Mesendoderm (in vitro differentiated cells): Measurements from ENCODE around the gene ATXN2.

Experiments used
- DNase-seq: peaks from one replicate; pipeline ENCODE4 v3.0.0; 2013
- H2AK5ac ChIP-seq: 2 replicates; pipeline ENCODE4 v1.6.1; 2013; ENCODE audit warnings: low read length, inconsistent platforms
- H2BK120ac ChIP-seq: 2 replicates; pipeline ENCODE4 v1.6.1; 2013; ENCODE audit warnings: low read depth, mild to moderate bottlenecking, low read length, moderate library complexity, mixed read lengths
- H2BK15ac ChIP-seq: replicated peaks from 2 replicates; pipeline ENCODE4 v1.6.1; 2013; ENCODE audit warnings: low read depth, mild to moderate bottlenecking, moderate library complexity
- H2BK5ac ChIP-seq: 2 replicates; pipeline ENCODE4 v1.6.1; 2013; ENCODE audit warnings: low read length, inconsistent platforms
- H3K18ac ChIP-seq: 2 replicates; pipeline ENCODE4 v1.6.1; 2013; ENCODE audit warnings: mild to moderate bottlenecking, low read length, mixed read lengths
- H3K23ac ChIP-seq: one replicate; pipeline ENCODE4 v1.6.1; 2013; ENCODE audit warnings: low read length
- H3K27ac ChIP-seq: 2 replicates; pipeline ENCODE4 v1.5.1; 2013; ENCODE audit warnings: low read depth, mild to moderate bottlenecking, inconsistent platforms, low read length, moderate library complexity
- H3K27me3 ChIP-seq: 2 replicates; pipeline ENCODE4 v1.6.1; 2013; ENCODE audit warnings: low read length, control low read depth, mild to moderate bottlenecking, inconsistent platforms; ENCODE audit not compliant: insufficient read depth, poor library complexity
- H3K36me3 ChIP-seq: 2 replicates; pipeline ENCODE4 v1.6.1; 2013; ENCODE audit warnings: low read length, inconsistent platforms; ENCODE audit not compliant: control insufficient read depth, insufficient read depth
- H3K4ac ChIP-seq: one replicate; pipeline ENCODE4 v1.6.1; 2013; ENCODE audit warnings: low read depth, mild to moderate bottlenecking, low read length, moderate library complexity
- H3K4me1 ChIP-seq: 2 replicates; pipeline ENCODE4 v1.6.1; 2013; ENCODE audit warnings: low read depth, low read length, inconsistent platforms; ENCODE audit not compliant: control insufficient read depth
- H3K4me2 ChIP-seq: 2 replicates; pipeline ENCODE4 v1.6.1; 2013; ENCODE audit warnings: low read length
- H3K4me3 ChIP-seq: 2 replicates; pipeline ENCODE4 v1.5.1; 2013; ENCODE audit warnings: mild to moderate bottlenecking, low read length
- H3K56ac ChIP-seq: one replicate; pipeline ENCODE4 v1.6.1; 2013; ENCODE audit warnings: low read length
- H3K79me1 ChIP-seq: 2 replicates; pipeline ENCODE4 v1.6.1; 2013; ENCODE audit warnings: low read length, inconsistent platforms
- H3K79me2 ChIP-seq: 2 replicates; pipeline ENCODE4 v1.6.1; 2013; ENCODE audit warnings: mild to moderate bottlenecking, low read length; ENCODE audit not compliant: control insufficient read depth, insufficient read depth
- H3K9ac ChIP-seq: 2 replicates; pipeline ENCODE4 v1.6.1; 2013; ENCODE audit warnings: low read length, inconsistent platforms
- H4K5ac ChIP-seq: one replicate; pipeline ENCODE4 v1.6.1; 2013; ENCODE audit warnings: low read length
- H4K8ac ChIP-seq: one replicate; pipeline ENCODE4 v1.6.1; 2013; ENCODE audit warnings: low read depth, mild to moderate bottlenecking, control low read depth, low read length, moderate library complexity
- WGBS: extraction: QIAGEN DNeasy Blood & Tissue Kit; methylation state at CpG from one replicate; pipeline ENCODE4 v1.1.7; 2013; ENCODE audit warnings: low lambda C conversion rate, missing lambda C conversion rate; ENCODE audit not compliant: insufficient coverage; ENCODE audit errors: extremely low coverage; 5-methylcytosine and 5-hydroxymethylcytosine counted together

ATXN2 gene

DNA sequence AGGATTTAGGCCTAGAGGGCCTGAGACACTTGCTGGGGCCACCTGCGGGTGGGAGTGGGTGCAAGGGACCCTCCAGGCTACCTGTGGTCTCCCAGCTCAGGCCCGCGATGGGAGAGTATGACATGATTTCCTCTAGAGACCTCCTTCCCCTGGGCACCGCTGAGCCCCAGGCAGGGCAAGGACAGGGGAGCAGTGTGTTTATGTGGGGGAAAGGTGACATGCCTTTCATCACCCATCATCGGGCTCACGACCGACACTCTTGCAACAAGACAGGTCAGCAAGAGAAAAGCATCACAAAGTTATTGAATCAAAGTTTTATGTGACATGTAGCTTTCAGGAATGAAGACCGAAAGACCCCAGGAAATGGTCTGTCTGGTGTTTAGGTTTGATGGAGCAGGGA is 173.5 kb downstream of the ATXN2 start:
- DNase-seq = no peak
- Histone ChIP-seq H2BK5ac (no peak overlapping the region), H3K4me2 (no peak overlapping the region), H2BK120ac (no peak overlapping the region), H3K23ac (no peak overlapping the region), H3K9ac (no peak overlapping the region), H4K5ac (no peak overlapping the region), H3K4me3 (no peak overlapping the region), H3K27me3 (no peaks in the 10 kb centered on the region), H3K18ac (no peak overlapping the region), H3K4me1 (no peaks in the 10 kb centered on the region), H3K27ac (no peak overlapping the region), H3K36me3 (no peaks in the 10 kb centered on the region), H4K8ac (no peak overlapping the region), H3K4ac (no peak overlapping the region), H3K79me2 (peaks cover 36% of the 10 kb centered on the region), H2BK15ac (no peak overlapping the region), H3K56ac (no peak overlapping the region), H2AK5ac (no peak overlapping the region), H3K79me1 (peaks cover 20% of the 10 kb centered on the region)
- WGBS = no CpG with 5 or more reads among the region's 8 CpGs

DNA sequence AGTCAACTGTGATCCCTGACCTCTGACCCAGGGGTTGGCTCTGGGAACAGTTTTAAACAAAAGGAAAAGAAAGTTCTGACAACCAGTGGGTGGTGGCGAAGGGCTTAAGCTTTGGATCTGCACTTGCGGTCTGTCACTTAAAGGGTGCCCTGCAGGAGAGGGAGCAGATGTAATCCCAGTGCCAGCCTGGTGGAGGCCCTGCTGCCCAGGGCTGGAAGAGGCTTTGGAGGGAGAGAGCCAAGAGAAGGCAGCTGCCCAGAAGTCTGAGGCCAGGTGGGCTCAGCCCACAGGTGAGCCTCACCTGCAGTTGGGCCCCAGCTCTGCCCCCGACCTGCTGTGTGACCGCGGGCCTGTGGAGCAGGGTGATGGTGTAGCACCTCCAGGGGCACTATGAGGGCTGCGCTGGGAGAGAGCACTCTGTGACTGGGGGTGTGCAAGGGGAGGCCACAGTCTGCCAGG is 174.3 kb downstream of the ATXN2 start:
- Histone ChIP-seq H3K79me1 (peaks cover 19% of the 10 kb centered on the region), H2BK5ac (no peak overlapping the region), H3K4ac (no peak overlapping the region), H3K23ac (no peak overlapping the region), H3K4me2 (no peak overlapping the region), H3K79me2 (peaks cover 32% of the 10 kb centered on the region), H4K5ac (no peak overlapping the region), H2AK5ac (no peak overlapping the region), H3K9ac (no peak overlapping the region), H3K4me1 (no peaks in the 10 kb centered on the region), H4K8ac (no peak overlapping the region), H3K56ac (no peak overlapping the region), H3K27ac (no peak overlapping the region), H3K18ac (no peak overlapping the region), H2BK15ac (no peak overlapping the region), H3K36me3 (peaks cover 2% of the 10 kb centered on the region), H2BK120ac (no peak overlapping the region), H3K4me3 (no peak overlapping the region), H3K27me3 (no peaks in the 10 kb centered on the region)
- DNase-seq = peak; percentile 58
- WGBS = no CpG with 5 or more reads among the region's 6 CpGs

DNA sequence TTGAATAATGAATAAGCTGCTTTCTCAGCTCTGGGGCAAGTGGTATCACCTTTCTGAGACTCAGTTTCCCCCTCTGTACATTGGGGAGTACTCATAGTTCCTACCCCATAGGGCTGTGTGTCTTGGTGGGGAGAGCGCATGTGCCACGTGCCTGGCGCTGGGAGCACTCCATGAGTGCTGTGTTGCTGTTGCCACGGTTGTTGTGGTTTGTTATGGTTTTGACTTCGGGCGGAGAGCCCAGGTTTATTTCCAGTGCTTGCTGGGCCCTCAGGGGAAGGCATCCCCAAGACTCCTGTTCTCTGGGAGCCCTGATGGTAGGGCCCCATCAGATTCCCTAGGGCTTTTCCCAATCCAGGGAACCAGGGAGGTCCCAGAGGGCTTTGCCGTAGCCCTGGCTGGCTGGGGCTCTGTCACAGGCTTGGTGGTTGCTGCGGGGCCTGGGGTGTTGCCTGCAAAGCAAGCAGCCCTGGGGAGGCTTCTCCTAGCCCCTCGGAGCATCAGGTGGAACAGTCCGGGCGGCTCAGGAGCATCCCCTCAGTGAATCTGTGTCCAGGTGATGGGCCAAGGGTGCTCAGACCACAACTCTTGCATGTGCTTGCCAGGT is 174.8 kb downstream of the ATXN2 start:
- no peak for DNase-seq
- peaks cover 34% of the 10 kb centered on the region for H3K79me2 ChIP-seq

DNA sequence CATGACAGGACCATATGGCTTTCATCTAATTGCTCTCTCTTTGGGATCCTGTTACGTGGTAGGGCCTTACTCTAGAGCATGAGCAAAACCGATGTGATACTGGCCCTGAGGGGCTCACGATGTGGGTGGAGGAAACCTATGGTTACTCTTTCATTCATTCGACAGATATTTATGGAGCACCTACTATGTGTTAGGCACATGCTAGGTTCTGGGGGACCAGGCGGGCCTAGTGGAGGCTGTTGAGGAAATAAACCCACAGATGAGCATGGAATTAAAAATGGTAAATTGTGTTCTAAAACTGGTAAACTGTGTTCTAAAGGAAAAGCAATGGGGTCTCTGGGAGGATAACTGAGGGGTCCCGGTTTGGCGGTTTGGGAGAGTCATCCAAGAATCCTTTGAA is 178.6 kb downstream of the ATXN2 start:
- peaks cover 7% of the 10 kb centered on the region for H3K36me3 ChIP-seq
- no peak overlapping the region for H3K23ac ChIP-seq
- no peak overlapping the region for H2BK120ac ChIP-seq
- H3K4me3 ChIP-seq = no peak overlapping the region
- H3K79me1 ChIP-seq = peaks cover 16% of the 10 kb centered on the region
- no peak overlapping the region for H2BK15ac ChIP-seq
- H4K5ac ChIP-seq = no peak overlapping the region
- H3K27me3 ChIP-seq = no peaks in the 10 kb centered on the region
- no peak overlapping the region for H2BK5ac ChIP-seq
- H2AK5ac ChIP-seq = no peak overlapping the region
- H3K79me2 ChIP-seq = peaks cover 26% of the 10 kb centered on the region
- no peak overlapping the region for H3K56ac ChIP-seq
- no peak overlapping the region for H3K18ac ChIP-seq
- WGBS = no CpG with 5 or more reads among the region's 7 CpGs
- no peak overlapping the region for H3K4me2 ChIP-seq
- H3K27ac ChIP-seq = no peak overlapping the region
- no peak overlapping the region for H3K4ac ChIP-seq
- no peaks in the 10 kb centered on the region for H3K4me1 ChIP-seq
- no peak for DNase-seq
- no peak overlapping the region for H3K9ac ChIP-seq
- H4K8ac ChIP-seq = no peak overlapping the region

More for the DNA sequence above, 174.8 kb downstream of the ATXN2 start:
- Histone ChIP-seq H3K56ac (no peak overlapping the region), H3K4me3 (no peak overlapping the region), H2AK5ac (no peak overlapping the region), H3K27ac (no peak overlapping the region), H4K8ac (no peak overlapping the region), H2BK5ac (no peak overlapping the region), H3K4ac (no peak overlapping the region), H3K23ac (no peak overlapping the region), H3K79me1 (peaks cover 22% of the 10 kb centered on the region), H3K18ac (no peak overlapping the region), H2BK15ac (no peak overlapping the region), H4K5ac (no peak overlapping the region), H3K9ac (no peak overlapping the region), H3K36me3 (peaks cover 6% of the 10 kb centered on the region), H3K4me2 (no peak overlapping the region), H2BK120ac (no peak overlapping the region), H3K4me1 (no peaks in the 10 kb centered on the region), H3K27me3 (no peaks in the 10 kb centered on the region)
- no CpG with 5 or more reads among the region's 11 CpGs for WGBS

DNA sequence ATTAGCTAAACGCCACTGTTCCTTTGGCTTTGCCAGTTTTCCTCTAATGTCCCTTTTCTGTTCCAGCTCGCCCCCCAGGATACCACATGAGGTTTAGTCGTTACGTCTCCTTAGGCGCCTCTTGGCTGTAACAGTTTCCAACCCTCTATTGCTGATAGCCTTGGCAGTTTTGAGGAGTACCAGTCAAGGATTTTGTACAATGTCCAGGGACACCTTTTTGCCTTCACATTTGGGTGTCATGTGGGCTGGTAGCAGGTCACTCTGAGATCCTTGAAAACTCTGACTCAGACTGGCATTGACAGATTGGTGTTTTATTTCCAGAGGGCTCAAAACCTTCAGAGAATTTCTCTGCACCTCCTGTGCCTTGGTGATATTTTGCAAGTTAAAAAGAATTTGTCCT is 179.3 kb downstream of the ATXN2 start:
- Histone ChIP-seq H3K79me2 (peaks cover 27% of the 10 kb centered on the region), H3K36me3 (peaks cover 7% of the 10 kb centered on the region), H4K8ac (no peak overlapping the region), H3K27me3 (no peaks in the 10 kb centered on the region), H3K4me3 (no peak overlapping the region), H2AK5ac (no peak overlapping the region), H2BK5ac (no peak overlapping the region), H3K9ac (no peak overlapping the region), H3K18ac (no peak overlapping the region), H3K56ac (no peak overlapping the region), H4K5ac (no peak overlapping the region), H2BK15ac (no peak overlapping the region), H3K27ac (no peak overlapping the region), H3K4me2 (no peak overlapping the region), H3K79me1 (peaks cover 17% of the 10 kb centered on the region), H3K4me1 (no peaks in the 10 kb centered on the region), H3K23ac (no peak overlapping the region), H2BK120ac (no peak overlapping the region), H3K4ac (no peak overlapping the region)
- WGBS = no CpG with 5 or more reads among the region's 5 CpGs
- no peak for DNase-seq

DNA sequence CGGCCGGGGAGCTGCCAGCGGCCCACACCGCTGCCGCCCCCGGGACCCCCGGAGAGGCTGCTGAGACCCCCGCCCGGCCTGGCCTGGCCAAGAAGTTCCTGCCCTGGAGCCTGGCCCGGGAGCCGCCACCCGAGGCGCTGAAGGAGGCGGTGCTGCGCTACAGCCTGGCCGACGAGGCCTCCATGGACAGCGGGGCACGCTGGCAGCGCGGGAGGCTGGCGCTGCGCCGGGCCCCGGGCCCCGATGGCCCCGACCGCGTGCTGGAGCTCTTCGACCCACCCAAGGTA is 180.6 kb downstream of the ATXN2 start:
- peaks cover 7% of the 10 kb centered on the region for H3K36me3 ChIP-seq

More for the DNA sequence above, 180.6 kb downstream of the ATXN2 start:
- no peak overlapping the region for H3K4me2 ChIP-seq
- H3K27me3 ChIP-seq = no peaks in the 10 kb centered on the region
- no CpG with 5 or more reads among the region's 30 CpGs for WGBS
- peaks cover 35% of the 10 kb centered on the region for H3K79me2 ChIP-seq
- H3K56ac ChIP-seq = no peak overlapping the region
- no peak overlapping the region for H3K4me3 ChIP-seq
- no peak overlapping the region for H3K18ac ChIP-seq
- peaks cover 5% of the 10 kb centered on the region for H3K4me1 ChIP-seq
- H2AK5ac ChIP-seq = no peak overlapping the region
- H4K5ac ChIP-seq = no peak overlapping the region
- no peak overlapping the region for H4K8ac ChIP-seq
- H3K4ac ChIP-seq = no peak overlapping the region
- H2BK15ac ChIP-seq = no peak overlapping the region
- peaks cover 20% of the 10 kb centered on the region for H3K79me1 ChIP-seq
- no peak overlapping the region for H2BK120ac ChIP-seq
- no peak overlapping the region for H3K27ac ChIP-seq
- no peak for DNase-seq
- H3K23ac ChIP-seq = no peak overlapping the region
- no peak overlapping the region for H3K9ac ChIP-seq
- H2BK5ac ChIP-seq = no peak overlapping the region
